Left lung (tissue), 10 donors: ENCODE data around the gene NCOA1. TPM values are rescaled to one million over a fixed set of nuclear protein-coding genes. Genes with fewer than 3 reads are reported as not detected.

Experiments used
- ATAC-seq: fragments of 200-7000 bp; cut with Tn5 transposase; one replicate; pipeline ENCODE4 v1.9.1; 2020; ENCODE audit warnings: moderate library complexity
- DNase-seq, 4 donors: peaks; one replicate each; pipeline ENCODE4 v3.0.0-alpha.2; 2013 to 2020
- H3K27ac ChIP-seq, 2 donors: fragments of 200-600 bp; sonication (generic) in 1 of 2; one replicate each; pipeline versions ENCODE4 v1.5.0 to v1.8.0; 2020 to 2021
- H3K27me3 ChIP-seq, 2 donors: fragments of 200-600 bp; sonication (generic) in 1 of 2; one replicate each; pipeline versions ENCODE4 v1.5.0 to v1.8.0; 2020 to 2021
- H3K36me3 ChIP-seq, 2 donors: fragments of 200-600 bp; sonication (generic) in 1 of 2; one replicate each; pipeline versions ENCODE4 v1.5.0 to v1.8.0; 2020 to 2021
- H3K4me1 ChIP-seq, 2 donors: fragments of 200-600 bp; one replicate each; pipeline ENCODE4 v1.8.0; 2021
- H3K4me3 ChIP-seq, 2 donors: fragments of 200-600 bp; sonication (generic) in 1 of 2; one replicate each; pipeline versions ENCODE4 v1.5.0 to v1.8.0; 2020 to 2021; ENCODE audit warnings: mild to moderate bottlenecking in 1 of 2
- H3K9me3 ChIP-seq, 2 donors: fragments of 200-600 bp; sonication (generic) in 1 of 2; one replicate each; pipeline versions ENCODE4 v1.5.0 to v1.8.0; 2020 to 2021
- intact Hi-C, 2 donors: fragments of 100-400 bp; cut with DNase I; formaldehyde crosslinking; loops; one replicate each; pipeline versions ENCODE4 v1.11.2 to v1.14.2; 2022
- polyA plus RNA-seq, 6 donors: library from polyadenylated mRNA; unstranded; fragments of 120-200 nt; gene quantifications; one replicate each; pipeline ENCODE4 v1.2.1, GENCODE V29; 2013; ENCODE audit not compliant: insufficient read length in 6 of 6
- total RNA-seq, 2 donors: library from RNA; stranded (reverse); fragmentation: NEBNext Ultra II Directional; extraction: Animal tissue kit (Norgen Biotek cat#: 25700); gene quantifications; one replicate each; pipeline ENCODE4 v1.2.1, GENCODE V29; 2021
- TF ChIP-seq, protein P1 (sequence below), 2 donors: fragments of 200-600 bp; sonication (generic) in 1 of 2; IDR thresholded peaks; one replicate each; pipeline versions ENCODE4 v1.5.0 to v1.8.0; 2021; ENCODE audit warnings: antibody characterized with exemption in 2 of 2
- donor health status: DM: no; HTN: yes; CAD: no.
- donor health status: DM: no; HTN: no; CAD: no.

Gene NCOA1
- total and polyA plus RNA-seq, 8 donors = 32.6 to 65.3 (median 59.7) TPM

DNA sequence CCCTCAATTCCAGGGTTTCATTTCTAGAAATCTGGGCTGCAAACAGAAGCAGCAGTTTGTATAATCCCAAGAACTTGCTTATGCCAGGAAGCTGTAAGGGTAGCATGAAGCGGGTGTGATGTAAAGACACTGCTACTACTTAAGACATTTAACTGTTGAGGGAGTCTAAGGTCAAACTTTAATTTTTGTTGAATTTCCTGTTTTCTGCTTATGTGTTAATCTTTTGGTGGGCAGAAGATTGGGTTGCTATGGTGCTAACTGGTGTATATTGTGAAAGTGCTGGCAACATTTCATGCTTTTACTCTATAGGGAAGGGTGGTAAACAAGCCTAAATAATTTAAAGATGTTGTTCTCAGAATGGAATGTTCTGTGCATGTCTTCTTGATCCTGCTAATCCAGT lies 2.7 kb downstream of the NCOA1 start:
- H3K27ac ChIP-seq = peak overlapping the region in 1 of 2 donors; percentile 37
- TF ChIP-seq, protein P1, sequence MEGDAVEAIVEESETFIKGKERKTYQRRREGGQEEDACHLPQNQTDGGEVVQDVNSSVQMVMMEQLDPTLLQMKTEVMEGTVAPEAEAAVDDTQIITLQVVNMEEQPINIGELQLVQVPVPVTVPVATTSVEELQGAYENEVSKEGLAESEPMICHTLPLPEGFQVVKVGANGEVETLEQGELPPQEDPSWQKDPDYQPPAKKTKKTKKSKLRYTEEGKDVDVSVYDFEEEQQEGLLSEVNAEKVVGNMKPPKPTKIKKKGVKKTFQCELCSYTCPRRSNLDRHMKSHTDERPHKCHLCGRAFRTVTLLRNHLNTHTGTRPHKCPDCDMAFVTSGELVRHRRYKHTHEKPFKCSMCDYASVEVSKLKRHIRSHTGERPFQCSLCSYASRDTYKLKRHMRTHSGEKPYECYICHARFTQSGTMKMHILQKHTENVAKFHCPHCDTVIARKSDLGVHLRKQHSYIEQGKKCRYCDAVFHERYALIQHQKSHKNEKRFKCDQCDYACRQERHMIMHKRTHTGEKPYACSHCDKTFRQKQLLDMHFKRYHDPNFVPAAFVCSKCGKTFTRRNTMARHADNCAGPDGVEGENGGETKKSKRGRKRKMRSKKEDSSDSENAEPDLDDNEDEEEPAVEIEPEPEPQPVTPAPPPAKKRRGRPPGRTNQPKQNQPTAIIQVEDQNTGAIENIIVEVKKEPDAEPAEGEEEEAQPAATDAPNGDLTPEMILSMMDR (IDR thresholded peaks at IDR 0.05) = no peak
- H3K36me3 ChIP-seq = no peaks in the 10 kb centered on the region
- no peaks in the 10 kb centered on the region for H3K27me3 ChIP-seq
- peaks cover 0 to 67% of the 10 kb centered on the region in 2 donors for H3K4me1 ChIP-seq
- no peaks in the 10 kb centered on the region for H3K9me3 ChIP-seq
- intact Hi-C loops = no loop called here
- peak overlapping the region in 1 of 2 donors; percentile 98 for H3K4me3 ChIP-seq
- no peak for ATAC-seq
- DNase-seq = peak in 1 of 4 donors; percentile 52

DNA sequence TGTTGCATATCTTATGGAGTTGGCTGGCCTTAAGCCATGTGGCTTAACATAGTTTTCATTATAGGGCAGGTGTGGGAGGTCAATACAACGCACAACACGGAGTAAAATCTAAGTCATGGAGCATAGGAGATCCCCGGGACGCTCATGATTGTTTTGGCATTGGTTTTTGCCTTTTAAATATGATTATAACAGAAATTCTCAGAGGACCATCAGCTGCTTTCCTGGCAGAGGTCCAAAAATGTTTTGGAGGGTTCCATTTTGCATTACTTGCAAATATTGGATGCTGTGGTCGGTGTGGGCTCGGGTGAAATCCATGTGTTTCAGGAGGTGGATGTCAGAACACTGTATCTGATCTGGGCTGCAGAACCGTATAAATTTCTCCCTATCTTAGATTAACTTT lies 3.4 kb downstream of the NCOA1 start:
- Histone ChIP-seq H3K4me1 (peaks cover 0 to 66% of the 10 kb centered on the region in 2 donors), H3K9me3 (no peaks in the 10 kb centered on the region), H3K27ac (no peak overlapping the region), H3K4me3 (no peak overlapping the region), H3K27me3 (no peaks in the 10 kb centered on the region), H3K36me3 (no peaks in the 10 kb centered on the region)
- no peak for ATAC-seq
- TF ChIP-seq, protein P1 (IDR thresholded peaks at IDR 0.05) = no peak
- intact Hi-C loops = no loop called here
- DNase-seq = no peak

DNA sequence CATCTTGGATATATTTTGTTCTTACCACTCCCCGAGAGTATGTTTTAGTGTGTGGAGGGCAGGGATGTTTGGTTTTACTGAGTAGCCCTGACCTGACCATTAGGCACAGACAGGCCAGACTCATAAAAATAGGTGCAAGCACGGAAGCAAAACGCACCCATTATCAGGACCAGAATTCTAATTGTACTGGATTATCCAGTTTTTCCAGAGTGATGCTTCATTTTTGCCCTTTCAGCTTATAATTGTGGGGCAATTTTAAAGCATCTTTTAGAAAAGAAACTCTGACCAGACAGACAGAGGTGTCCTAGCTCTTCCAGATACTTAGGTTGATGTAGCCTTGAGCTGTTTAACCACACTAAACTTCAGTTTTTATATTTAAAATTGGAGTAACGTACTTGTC lies 4.4 kb downstream of the NCOA1 start:
- intact Hi-C loops = no loop called here
- Histone ChIP-seq H3K4me1 (peaks cover 0 to 56% of the 10 kb centered on the region in 2 donors), H3K27me3 (no peaks in the 10 kb centered on the region), H3K36me3 (no peaks in the 10 kb centered on the region), H3K27ac (no peak overlapping the region), H3K9me3 (no peaks in the 10 kb centered on the region), H3K4me3 (no peak overlapping the region)
- ATAC-seq (no peak), DNase-seq (no peak)
- TF ChIP-seq, protein P1 (IDR thresholded peaks at IDR 0.05) = no peak

DNA sequence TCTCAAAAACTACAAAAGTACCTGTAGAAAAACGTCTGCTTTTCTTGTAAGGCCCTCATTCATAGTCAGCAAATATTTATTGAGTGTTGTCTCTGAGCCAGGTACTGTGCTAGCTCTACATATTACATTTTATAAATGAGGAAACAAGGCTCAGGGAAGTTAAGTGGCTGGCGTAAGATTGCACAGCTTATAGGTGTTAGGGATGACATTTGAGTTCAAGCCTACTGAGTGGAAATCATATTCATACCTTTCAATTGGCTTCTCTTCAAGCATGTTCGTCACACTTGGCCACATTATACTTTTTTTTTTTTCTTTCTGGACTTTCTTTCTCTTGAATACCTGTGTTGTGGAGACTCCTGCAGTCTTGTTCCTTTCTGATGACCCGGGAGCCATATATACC lies 5.9 kb downstream of the NCOA1 start:
- no peaks in the 10 kb centered on the region for H3K27me3 ChIP-seq
- no peaks in the 10 kb centered on the region for H3K9me3 ChIP-seq
- ATAC-seq = no peak
- H3K27ac ChIP-seq = no peak overlapping the region
- peaks cover 0 to 53% of the 10 kb centered on the region in 2 donors for H3K4me1 ChIP-seq
- no peak for DNase-seq
- intact Hi-C loops = no loop called here
- H3K4me3 ChIP-seq = no peak overlapping the region
- TF ChIP-seq, protein P1 (IDR thresholded peaks at IDR 0.05) = no peak
- no peaks in the 10 kb centered on the region for H3K36me3 ChIP-seq

DNA sequence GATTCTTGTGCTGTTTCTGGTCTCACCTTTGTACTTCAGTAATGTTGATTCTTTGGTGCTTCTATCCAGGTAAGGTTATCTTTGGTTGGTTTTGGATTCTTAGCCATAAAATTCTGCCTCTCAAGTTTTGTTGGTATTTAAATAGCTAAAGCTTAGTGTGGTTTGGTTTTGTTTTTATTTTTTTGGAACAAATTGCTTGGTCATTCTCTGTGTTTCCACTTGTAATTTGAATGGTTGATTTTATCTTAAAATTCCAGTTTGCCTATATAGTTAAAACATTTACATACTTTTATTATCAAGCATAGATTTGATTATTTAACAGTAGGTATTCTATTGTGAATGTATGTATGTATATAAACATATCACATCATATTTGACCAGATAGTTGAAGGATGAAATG lies 6.6 kb downstream of the NCOA1 start:
- no peak overlapping the region for H3K27ac ChIP-seq
- H3K27me3 ChIP-seq = no peaks in the 10 kb centered on the region
- H3K36me3 ChIP-seq = no peaks in the 10 kb centered on the region
- TF ChIP-seq, protein P1 (IDR thresholded peaks at IDR 0.05) = no peak
- intact Hi-C loops = no loop called here
- DNase-seq = no peak
- no peak for ATAC-seq
- no peak overlapping the region for H3K4me3 ChIP-seq
- H3K9me3 ChIP-seq = no peaks in the 10 kb centered on the region
- peaks cover 0 to 48% of the 10 kb centered on the region in 2 donors for H3K4me1 ChIP-seq
